Stimulated activated CD4-positive, alpha-beta T cell treated with anti-CD3 and anti-CD28 coated beads, TNF-alpha, amount 100 ng/mL, for 24 hours (primary cell): ENCODE data around the gene GAS2L2.
"Not testable (repeated sequence)": the region's sequence is repeated elsewhere in the genome, so short reads cannot be mapped to it uniquely, and the experiment has no call there.

Source experiments
- DNase-seq, 3 experiments: peaks; one replicate each; pipeline ENCODE4 v3.0.0-alpha.2; 2020; ENCODE audit warnings: low read depth in 3 of 3

GAS2L2 gene

DNA sequence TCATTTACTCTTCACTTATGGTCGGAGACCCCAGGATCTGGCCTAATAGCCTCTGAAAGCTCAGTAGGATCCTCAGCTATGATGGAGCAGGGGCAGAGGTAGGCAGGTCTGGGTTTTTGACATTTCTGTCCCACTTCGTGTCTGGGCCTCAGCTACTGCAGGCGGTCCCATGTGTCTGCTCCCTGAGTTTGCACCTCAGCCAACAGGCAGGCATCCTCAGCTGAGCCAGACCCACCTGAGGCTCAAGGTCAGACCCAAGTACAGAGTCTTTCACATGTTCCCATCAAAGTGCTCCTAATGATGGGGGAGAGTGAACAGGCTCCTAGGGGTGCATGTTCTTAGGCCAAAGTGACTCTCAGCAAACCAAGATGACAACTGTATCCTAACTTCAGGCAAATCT, 24.5 kb downstream of the GAS2L2 start:
- DNase-seq, result no peak

DNA sequence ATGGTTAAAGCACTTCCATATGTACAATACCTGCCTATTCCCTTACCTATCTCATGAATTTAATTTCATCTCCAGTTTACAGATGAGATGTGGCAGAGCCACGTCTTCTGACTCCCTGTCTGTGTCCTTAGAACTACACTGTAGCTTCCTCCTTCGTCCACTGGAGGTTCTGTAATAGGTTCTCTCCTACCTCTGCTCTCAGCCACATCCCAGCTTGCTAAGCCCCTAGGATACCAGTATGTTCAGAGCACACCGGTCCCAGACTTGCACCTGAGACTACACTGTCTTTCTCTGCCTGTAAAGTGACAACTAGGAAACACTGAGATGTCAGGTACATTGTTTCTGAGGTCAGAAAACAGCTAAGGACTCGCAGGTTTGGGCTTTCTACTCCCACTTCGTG, 25.4 kb downstream of the GAS2L2 start:
- no peak for DNase-seq

DNA sequence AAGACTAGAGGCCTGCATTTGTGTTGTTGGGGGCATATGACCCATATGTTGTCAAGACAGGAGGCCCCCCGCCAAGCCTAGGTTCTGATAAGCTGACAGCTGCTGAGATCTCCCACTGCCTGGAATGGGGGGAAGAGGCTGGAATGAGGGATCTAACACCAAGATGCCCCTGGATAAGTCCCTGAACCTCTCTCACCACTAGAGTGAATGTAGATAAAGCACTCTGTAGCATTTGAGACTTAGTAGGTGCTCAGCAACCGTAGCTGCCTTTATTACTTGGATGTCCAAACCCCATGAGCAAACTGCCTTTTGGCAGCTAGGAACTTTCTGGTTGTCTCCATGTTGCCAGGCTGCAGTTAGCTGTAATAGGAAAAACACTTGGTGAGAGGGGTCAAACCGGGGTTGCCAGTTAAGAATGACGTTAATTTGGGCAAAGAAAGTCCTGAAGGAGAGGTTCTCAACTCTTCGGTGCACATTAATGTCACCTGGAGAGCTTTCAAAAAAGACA, 26.0 kb downstream of the GAS2L2 start:
- DNase-seq, result no peak

DNA sequence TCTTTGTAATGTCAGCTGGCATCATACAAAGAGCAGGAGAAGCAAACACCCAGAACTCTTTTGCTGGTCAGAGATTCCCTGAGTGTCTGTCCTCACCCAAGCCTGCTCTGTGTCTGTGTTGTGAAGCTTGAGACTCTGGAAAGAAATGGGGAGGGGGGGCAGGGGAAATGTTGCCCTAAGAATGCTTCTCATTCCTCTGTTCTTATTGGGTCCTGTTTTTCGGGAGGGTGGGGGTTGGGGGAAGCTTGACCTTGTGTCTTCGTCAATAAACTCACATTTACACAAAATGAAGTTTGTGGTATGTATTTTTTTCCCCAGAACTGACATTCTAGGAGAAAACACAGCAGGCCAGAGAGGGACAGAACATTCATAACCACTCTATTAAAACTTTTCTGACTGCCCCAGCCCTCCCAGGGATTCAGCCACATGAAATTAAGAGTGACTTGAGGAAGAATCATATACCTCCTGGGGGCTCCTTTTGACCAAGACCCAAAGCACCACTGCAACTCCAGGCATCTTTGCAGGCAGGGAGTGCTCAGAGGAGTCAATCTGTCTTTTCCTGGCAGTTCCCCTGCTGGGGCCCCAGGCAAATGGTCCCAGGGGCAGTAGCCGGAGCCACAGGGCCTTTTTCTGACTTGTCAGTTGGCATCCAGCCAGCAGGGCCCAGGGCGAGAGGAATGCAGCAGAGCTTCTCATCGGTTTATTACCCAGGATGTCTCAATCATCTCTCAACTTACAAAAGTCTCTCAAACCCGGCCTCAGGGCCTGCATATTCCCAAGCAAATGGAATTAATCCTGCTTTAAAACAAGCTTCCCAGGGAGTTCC, 26.7 kb downstream of the GAS2L2 start:
- no peak for DNase-seq

DNA sequence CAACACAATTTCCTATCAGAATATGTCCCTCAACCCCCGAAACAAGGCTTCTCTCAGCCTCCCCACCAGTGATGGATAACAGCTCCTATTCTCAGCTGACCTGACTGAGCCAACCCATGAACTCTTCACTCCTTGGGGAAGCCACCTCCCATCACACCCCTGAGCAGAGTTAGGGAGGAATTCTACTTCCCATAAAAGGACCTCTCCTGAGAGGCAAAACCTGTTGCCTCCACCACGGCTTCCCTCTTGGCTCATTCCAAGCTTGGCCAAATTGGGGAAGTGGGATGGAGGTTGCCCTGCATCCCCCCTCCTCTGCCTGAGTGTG, 27.3 kb downstream of the GAS2L2 start:
- DNase-seq, result no peak

DNA sequence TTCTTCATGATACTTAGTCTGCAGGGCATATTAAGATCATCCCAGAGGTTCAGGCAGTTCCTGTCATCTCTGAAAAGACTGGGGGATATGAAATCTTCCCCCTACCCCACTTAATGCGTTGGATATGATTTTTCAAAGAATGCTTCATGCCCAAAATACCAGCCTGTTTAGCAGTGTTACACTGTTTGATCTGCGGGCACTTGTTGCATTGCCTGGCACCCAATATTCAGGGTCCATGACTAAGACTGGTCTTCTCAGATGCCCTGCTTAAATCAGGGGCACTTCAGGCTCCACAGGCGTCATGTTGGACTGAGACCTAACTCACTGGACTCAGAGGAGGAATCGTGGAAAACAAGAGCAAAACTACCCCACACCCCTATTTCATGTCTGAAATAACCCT, 28.0 kb downstream of the GAS2L2 start:
- no peak for DNase-seq

DNA sequence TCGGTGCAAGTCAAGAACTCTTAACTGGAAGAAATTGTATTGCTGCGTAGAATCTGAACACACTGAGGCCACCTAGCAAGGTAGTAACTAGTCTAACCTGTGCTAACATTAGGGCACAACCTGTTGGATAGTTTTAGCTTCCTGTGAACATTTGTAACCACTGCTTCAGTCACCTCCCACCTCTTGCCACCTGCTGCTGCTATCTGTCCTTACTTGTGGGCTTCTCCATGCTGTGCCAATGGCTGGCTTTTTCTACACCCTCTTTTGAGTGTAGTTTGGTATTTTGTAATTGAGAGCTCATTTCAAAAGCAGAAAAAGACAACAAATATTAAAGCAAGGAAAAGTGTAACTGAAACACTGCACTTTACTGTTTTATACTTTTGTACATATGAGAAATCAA, 29.3 kb downstream of the GAS2L2 start:
- DNase-seq, result no peak

DNA sequence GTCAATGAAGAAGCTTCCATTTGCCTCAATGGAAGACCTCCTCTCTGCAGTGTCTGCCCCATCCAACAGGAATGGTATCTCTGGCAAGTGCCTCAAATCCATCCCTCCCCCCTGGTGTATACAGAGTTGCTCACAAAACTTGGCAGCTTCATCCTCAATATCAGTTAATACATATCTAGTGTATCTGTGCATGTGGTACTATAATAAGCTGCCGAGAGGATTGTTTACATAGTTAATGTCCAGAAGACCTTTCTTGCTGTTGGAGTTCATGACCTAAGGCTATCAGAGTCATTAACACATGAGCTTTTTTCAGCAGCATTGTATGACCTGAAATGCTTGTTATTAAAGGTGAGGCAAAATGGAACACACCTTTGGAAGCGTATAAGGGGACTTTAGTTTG, 35.6 kb downstream of the GAS2L2 start:
- DNase-seq, result no peak

DNA sequence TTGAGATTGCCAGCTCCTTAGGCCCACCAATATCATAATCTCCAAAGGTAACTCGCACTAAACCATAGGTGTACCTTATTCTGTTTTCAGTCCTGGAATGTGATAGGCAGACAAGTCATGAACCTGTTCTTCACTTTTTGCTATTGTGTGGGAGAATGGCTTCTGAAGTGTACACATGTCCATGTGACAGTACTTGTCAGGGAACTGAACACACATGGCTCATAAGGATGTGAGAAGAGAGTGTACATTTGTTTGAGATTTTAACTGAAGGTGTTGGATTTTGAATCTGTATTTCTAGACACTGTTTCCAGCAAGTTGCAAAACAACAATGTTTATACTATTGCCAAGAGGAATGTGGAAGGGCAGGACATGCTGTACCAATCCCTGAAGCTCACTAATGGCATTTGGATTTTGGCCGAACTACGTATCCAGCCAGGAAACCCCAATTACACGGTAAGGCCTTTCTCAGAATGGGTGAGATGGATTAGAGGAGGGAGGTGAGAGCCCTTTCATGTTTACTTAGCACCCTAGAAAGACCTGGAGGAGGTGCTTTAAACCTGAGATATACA, 36.1 kb downstream of the GAS2L2 start:
- no peak for DNase-seq

DNA sequence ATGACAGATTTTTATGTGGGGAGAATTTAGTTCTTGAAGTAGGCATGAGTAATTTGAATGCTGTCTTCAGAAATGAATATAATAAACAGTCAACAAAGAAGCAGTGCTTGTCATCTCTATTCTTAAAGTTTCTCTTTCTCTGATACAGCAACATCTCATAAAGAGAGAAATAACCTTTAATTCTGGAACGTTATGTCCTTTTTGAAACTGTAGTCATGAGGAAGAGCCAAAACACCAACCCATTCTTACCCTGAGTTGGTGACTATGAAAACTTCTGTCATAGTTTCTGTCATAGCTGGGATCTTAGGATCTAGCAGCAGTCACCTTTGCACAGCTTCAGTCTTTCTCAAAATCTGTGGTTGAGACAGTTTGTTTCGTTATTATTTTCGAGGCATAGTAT, 36.9 kb downstream of the GAS2L2 start:
- no peak for DNase-seq

DNA sequence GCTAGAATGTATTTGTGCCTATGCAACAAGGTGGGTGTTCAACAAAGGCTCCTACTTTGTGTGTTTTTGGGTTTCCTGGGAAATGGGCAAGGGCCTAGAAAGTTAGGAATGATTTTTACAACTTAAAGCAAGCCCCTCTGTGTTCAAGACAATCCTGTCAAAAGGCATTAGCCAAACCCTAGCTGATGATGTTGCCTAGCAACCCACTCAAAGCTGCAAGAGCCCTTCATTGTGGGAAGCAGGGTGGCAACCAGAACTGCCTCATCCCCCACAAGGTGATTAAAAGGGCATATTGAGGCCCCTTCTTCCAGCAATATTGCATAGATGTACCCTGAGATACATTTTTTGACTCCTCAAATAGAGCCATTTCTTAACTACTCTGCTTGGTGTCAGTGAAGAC, 37.6 kb downstream of the GAS2L2 start:
- DNase-seq, result no peak

DNA sequence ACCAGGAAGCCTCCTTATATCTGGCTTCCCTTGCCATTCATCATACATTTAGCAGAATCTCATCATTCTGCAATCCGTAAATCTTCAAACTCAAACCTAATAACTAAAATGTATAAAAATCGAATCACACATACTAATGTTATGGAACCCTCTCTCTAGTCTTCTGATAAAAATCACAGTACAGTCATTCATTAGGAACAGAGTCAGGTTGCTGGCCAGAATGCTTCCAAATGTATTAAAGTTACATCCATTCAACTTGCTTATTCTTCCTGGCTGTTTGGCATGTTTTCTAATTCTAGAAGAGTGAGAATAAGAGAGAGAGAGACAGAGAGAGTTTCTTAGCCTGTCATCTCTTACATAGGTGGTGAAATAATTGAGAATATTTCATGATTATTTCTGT, 38.1 kb downstream of the GAS2L2 start:
- no peak for DNase-seq

DNA sequence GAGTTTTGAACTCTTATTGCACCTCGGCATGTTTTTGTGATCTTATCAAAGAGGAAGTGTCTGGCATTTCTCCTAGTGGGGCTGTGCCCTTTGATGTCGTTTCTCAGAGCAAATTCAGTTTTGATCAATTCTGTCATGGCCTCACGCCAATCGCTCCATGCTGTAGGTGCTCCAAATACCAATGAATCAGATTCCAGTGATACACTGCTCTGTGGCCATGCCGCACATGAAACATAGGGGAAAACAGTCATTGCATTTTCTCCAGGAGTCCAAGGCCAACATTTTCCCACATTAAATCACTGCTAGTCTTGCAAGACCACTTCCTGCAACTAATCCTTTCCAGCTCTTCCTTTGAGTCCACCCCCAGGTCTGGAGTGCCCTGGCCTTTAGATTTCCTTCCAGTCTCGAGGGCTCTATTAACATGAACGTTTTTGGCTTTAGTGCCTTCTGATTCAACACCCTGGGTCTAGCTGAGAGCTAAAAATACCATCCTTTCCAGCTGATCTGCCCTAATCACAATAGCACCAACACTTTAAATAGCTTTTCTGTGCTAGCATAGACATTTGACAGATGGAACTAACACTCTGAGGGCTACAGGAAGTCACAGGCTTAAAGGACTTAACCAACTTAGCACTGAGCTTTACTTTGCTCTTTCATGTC, 39.8 kb downstream of the GAS2L2 start:
- DNase-seq, result no peak

DNA sequence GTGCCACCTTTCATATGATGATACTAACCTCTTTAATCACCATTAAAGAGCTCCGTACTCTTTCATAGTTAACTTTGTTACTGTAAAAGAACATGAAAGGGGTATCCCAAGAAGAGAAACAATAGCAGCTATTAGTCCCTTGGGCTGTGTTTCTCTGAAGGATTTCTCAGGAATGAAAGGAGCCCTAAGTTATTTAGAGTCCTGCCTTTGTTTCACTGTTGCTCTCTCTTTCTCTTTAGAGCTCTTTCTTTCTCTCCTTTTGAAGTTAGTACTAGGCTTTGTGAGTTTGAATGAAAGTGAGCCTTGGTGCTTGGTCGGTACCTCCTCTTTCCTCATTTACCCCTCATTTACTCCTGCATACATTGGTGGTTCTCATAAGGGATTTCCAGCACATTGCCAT, 42.1 kb downstream of the GAS2L2 start:
- DNase-seq, result no peak

DNA sequence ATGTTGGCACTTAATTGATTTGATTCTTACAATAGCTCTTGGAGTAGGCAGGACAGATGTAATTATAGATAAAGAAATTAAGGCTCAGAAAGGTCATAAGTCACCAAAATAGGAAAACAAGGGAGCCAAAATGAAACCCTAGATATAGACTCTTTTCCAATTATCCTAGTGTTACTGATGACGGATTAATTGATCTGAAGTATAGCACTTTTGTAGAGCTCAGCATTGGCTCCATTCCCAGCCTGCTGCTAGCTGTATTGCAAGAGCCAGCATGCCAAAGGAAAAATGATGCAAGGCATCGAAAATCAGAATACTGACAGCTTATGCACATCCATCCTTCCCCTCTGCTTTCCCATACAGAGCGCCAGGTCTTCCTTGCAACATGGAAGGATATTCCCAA, 43.2 kb downstream of the GAS2L2 start:
- no peak for DNase-seq

DNA sequence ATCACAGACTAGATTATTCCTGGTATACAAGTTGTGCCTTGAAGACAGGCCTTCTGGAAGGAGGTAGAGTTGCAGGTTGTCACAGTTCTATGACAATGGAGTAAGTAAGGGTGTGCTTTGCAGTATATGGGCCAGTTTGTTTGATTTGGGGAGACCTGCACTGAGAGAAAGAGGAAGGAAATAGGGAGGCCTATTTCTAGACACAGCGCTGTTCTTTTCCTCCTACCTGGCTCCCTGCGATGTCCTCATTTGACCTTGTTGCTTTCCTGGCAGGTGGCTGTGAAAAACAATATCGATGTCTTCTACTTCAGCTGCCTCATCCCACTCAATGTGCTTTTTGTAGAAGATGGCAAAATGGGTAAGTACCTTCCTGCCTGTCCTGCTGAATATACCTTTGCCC, 44.1 kb downstream of the GAS2L2 start:
- no peak for DNase-seq

DNA sequence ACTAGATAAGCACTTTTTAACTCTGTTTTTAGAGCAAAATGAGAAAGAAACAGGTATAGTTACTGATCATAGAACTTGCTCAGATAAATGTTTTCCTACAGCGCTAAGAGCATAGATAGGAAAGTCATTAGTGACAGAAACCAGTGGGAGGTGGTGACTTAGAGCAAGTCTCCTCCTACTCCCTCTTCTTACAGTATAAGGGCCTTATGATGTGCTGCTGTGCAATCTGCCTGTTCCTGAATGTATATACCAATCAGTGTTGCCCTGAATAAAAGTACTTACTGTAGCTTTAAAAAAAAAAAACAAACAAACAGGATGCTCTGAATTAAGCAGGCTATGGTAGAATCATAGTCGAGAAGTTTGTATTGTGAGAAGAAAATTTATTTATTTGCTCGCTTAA, 44.9 kb downstream of the GAS2L2 start:
- no peak for DNase-seq

DNA sequence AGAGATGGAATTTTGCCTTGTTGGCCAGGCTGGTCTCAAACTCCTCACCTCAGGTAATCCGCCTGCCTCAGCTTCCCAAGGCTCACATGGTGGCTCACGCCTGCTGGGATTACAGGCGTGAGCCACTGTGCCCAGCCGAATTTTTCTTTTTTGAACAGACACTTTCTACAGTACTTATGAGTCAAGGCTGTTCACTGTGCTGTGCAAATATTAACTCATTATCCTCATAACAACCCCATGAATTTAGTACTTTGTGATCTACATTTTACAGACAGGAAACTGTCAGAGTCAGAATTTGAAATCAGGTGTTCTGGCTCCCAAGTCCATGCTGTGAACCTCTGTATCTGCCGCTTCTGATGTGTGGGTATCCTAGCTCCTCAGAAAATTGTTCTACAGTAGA, 47.3 kb downstream of the GAS2L2 start:
- DNase-seq, result no peak

DNA sequence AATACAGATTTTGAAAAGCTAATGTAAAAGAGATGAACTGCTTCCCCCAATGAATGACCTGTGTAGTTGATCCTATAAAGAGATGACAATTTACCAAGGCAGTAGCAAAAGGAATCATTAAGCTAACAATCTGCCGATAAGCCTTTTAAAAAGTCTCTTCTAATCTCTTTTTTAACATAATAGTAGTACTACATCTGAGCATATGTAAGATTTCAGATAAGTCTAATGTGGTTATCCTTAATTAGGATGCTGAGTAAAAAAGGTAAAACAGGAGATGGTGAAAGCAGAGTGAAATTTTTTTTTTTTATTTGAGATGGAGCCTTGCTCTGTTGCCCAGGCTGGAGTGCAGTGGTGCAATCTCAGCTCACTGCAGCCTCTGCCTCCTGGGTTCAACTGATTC, 47.8 kb downstream of the GAS2L2 start:
- DNase-seq, result no peak

DNA sequence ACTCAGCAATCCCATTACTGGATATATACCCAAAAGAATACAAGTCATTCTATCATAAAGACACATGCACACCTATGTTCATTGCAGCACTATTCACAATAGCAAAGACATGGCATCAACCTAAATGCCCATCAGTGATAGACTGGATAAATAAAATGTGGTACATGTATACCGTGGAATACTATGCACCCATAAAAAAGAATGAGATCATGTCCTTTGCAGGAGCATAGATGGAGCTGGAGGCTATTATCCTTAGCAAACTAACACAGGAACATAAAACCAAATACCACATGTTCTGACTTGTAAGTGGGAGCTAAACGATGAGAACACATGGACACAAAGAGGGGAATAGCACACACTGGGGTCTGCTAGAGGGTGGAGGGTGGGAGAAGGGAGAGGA, 49.7 kb downstream of the GAS2L2 start:
- DNase-seq, result not testable (repeated sequence)

DNA sequence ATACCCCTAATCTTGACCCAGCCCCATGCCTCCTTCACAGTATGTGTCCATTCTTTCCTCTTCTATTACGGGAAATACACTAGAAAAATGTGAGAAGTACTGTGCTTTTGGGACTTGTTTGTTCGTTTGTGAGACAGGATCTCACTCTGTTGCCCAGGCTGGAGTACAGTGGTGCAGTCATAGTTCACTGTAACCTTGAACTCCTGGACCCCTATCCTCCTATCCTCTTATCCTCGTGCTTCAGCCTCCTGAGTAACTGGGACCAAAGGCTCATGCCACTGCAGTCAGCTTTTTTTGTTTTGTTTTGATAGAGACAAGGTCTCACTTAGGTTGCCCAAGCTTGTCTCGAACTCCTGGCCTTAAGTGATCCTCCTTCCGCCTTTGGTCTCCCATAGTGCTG, 51.5 kb downstream of the GAS2L2 start:
- DNase-seq, result no peak

DNA sequence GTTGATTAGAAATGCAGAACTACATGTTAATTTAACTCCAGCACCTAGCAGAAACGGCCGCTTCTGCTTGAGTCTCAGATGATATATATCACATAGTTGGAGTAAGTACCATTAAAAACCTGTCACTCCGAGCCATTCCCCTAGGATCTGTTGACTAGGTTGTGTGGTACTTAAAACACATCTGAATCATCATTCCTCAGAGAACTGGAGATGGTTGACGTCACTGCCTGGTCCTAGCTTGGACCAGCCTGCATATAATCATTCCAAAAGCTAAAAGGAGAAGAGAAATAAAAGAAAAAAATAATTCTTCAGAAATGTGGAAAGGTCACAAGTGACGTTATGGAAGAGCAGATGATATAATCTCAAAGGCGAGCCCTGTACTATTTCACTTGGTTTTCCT, 52.9 kb downstream of the GAS2L2 start:
- no peak for DNase-seq

DNA sequence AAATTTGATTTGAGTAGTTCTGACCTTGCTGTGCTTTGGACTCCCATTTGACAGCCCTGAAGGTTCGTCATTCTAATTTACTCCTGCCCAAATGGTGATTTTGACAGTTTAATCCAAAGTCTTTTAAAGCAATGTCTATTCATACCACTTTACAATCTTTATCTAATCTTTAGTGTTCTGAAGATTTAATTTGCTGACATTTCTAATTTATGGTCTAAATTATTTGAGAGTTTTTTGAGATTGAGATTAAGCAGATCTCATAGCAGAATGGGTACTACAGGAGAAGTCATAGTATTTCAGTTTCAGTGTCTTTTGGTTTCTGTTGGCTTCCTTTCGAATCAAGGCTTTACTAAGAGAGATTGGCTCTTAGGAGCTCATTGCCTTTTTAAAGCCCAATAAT, 54.2 kb downstream of the GAS2L2 start:
- DNase-seq, result no peak
